COR-L47 (cell line): ENCODE measurements around the gene NR2E3.
"Not testable (repeated sequence)": the region's sequence is repeated elsewhere in the genome, so short reads cannot be mapped to it uniquely, and the experiment has no call there.

Experiments
- DNase-seq: peaks from one replicate; lab custom pipeline; 2025; lab: John Stamatoyannopoulos, UW

Gene NR2E3

GRCh38 chr15:71815301-71815700 lies 4.9 kb downstream of the NR2E3 start:
- DNase-seq = no peak

- DNase-seq = no peak
Observed at GRCh38 chr15:71817351-71817750, 7.0 kb downstream of the NR2E3 start.

- DNase-seq = no peak
Observed at GRCh38 chr15:71820127-71820526, 9.8 kb downstream of the NR2E3 start.

- no peak for DNase-seq
Observed at GRCh38 chr15:71821547-71822129, 11.3 kb downstream of the NR2E3 start.

- DNase-seq = no peak
Observed at GRCh38 chr15:71822890-71823630, 12.7 kb downstream of the NR2E3 start.

- DNase-seq = no peak
Observed at GRCh38 chr15:71823801-71824200, 13.4 kb downstream of the NR2E3 start.

- no peak for DNase-seq
Observed at GRCh38 chr15:71825021-71825730, 14.8 kb downstream of the NR2E3 start.

- DNase-seq = no peak
Observed at GRCh38 chr15:71826196-71826595, 15.8 kb downstream of the NR2E3 start.

- no peak for DNase-seq
Observed at GRCh38 chr15:71830981-71831380, 20.6 kb downstream of the NR2E3 start.

- DNase-seq = no peak
Observed at GRCh38 chr15:71841563-71841962, 31.2 kb downstream of the NR2E3 start.

- DNase-seq = no peak
Observed at GRCh38 chr15:71844916-71845315, 34.6 kb downstream of the NR2E3 start.

GRCh38 chr15:71853543-71853942 lies 43.2 kb downstream of the NR2E3 start:
- no peak for DNase-seq

- not testable (repeated sequence) for DNase-seq
Observed at GRCh38 chr15:71858232-71858631, 47.9 kb downstream of the NR2E3 start.
